ENCODE data around the gene EPHA6.

EPHA6 gene

DNA sequence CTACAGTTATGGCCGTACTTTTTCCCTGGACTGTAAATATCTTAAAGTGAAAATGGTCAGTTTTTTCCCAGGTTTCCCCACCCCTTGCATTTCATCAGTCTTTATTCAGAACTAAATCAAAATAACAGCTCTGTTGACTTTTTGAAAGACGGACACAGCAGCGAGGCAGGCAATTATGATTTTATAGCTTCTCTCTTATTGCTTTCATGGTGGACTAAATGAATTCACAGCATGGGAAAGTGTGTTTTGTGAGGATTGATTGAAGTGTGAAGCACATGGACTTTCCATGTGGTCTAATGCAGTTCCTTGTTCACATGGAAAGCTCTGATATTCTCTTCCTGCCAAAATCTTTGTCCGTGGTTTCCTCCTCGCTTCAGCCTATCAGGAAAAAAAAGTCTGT lies 681.5 kb downstream of the EPHA6 start:
- Histone ChIP-seq H3K27me3 (ENCODE audit: insufficient read depth, low read length, poor library complexity) (no peaks in the 10 kb centered on the region), H3K4me1 (ENCODE audit: insufficient read depth, low read length) (no peaks in the 10 kb centered on the region), H4K20me1 (ENCODE audit: insufficient read depth, low read length) (no peaks in the 10 kb centered on the region), H3K9me3 (ENCODE audit: insufficient read depth, low read length, severe bottlenecking) (no peaks in the 10 kb centered on the region), H3K36me3 (ENCODE audit: insufficient read depth, low read length) (no peaks in the 10 kb centered on the region), H2AFZ (ENCODE audit: low read depth, low read length) (no peak overlapping the region), H3K4me2 (ENCODE audit: insufficient read depth, low read length) (no peak overlapping the region), H3K79me2 (ENCODE audit: insufficient read depth, low read length) (no peaks in the 10 kb centered on the region), H3K9ac (ENCODE audit: low read depth, low read length) (no peak overlapping the region), H3K4me3 (ENCODE audit: low read depth in 1 of 2, low read length in 2 of 2) (no peak overlapping the region), H3K27ac (ENCODE audit: low read length) (no peak overlapping the region)
- ATAC-seq (ENCODE audit: insufficient read depth, low read depth) (no peak), DNase-seq (no peak)
- TF ChIP-seq EZH2 (IDR thresholded peaks at IDR 0.05; ENCODE audit: borderline replicate concordance, low read depth, low read length, severe bottlenecking) = no peak
- TF ChIP-seq, protein P1, sequence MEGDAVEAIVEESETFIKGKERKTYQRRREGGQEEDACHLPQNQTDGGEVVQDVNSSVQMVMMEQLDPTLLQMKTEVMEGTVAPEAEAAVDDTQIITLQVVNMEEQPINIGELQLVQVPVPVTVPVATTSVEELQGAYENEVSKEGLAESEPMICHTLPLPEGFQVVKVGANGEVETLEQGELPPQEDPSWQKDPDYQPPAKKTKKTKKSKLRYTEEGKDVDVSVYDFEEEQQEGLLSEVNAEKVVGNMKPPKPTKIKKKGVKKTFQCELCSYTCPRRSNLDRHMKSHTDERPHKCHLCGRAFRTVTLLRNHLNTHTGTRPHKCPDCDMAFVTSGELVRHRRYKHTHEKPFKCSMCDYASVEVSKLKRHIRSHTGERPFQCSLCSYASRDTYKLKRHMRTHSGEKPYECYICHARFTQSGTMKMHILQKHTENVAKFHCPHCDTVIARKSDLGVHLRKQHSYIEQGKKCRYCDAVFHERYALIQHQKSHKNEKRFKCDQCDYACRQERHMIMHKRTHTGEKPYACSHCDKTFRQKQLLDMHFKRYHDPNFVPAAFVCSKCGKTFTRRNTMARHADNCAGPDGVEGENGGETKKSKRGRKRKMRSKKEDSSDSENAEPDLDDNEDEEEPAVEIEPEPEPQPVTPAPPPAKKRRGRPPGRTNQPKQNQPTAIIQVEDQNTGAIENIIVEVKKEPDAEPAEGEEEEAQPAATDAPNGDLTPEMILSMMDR (IDR thresholded peaks at IDR 0.05; ENCODE audit: borderline replicate concordance, extremely low read depth, low read length, poor library complexity, severe bottlenecking) = no peak

- Histone ChIP-seq H3K27me3 (ENCODE audit: insufficient read depth, low read length, poor library complexity) (no peaks in the 10 kb centered on the region), H4K20me1 (ENCODE audit: insufficient read depth, low read length) (no peaks in the 10 kb centered on the region), H3K4me2 (ENCODE audit: insufficient read depth, low read length) (no peak overlapping the region), H3K9me3 (ENCODE audit: insufficient read depth, low read length, severe bottlenecking) (no peaks in the 10 kb centered on the region), H3K36me3 (ENCODE audit: insufficient read depth, low read length) (no peaks in the 10 kb centered on the region), H3K9ac (ENCODE audit: low read depth, low read length) (no peak overlapping the region), H3K27ac (ENCODE audit: low read length) (no peak overlapping the region), H2AFZ (ENCODE audit: low read depth, low read length) (no peak overlapping the region), H3K79me2 (ENCODE audit: insufficient read depth, low read length) (no peaks in the 10 kb centered on the region), H3K4me1 (ENCODE audit: insufficient read depth, low read length) (no peaks in the 10 kb centered on the region), H3K4me3 (ENCODE audit: low read depth in 1 of 2, low read length in 2 of 2) (no peak overlapping the region)
- DNase-seq (no peak), ATAC-seq (ENCODE audit: insufficient read depth, low read depth) (no peak)
- TF ChIP-seq EZH2 (IDR thresholded peaks at IDR 0.05; ENCODE audit: borderline replicate concordance, low read depth, low read length, severe bottlenecking) = no peak
- TF ChIP-seq, protein P1 (IDR thresholded peaks at IDR 0.05; ENCODE audit: borderline replicate concordance, extremely low read depth, low read length, poor library complexity, severe bottlenecking) = no peak
Observed at GRCh38 chr3:97497138-97497537, 682.7 kb downstream of the EPHA6 start.

GRCh38 chr3:97504463-97504862 lies 690.1 kb downstream of the EPHA6 start:
- TF ChIP-seq, protein P1 (IDR thresholded peaks at IDR 0.05; ENCODE audit: borderline replicate concordance, extremely low read depth, low read length, poor library complexity, severe bottlenecking) = no peak
- no peak for TF ChIP-seq EZH2 (IDR thresholded peaks at IDR 0.05; ENCODE audit: borderline replicate concordance, low read depth, low read length, severe bottlenecking)
- ATAC-seq (ENCODE audit: insufficient read depth, low read depth) = no peak
- Histone ChIP-seq H4K20me1 (ENCODE audit: insufficient read depth, low read length) (no peaks in the 10 kb centered on the region), H2AFZ (ENCODE audit: low read depth, low read length) (no peak overlapping the region), H3K4me2 (ENCODE audit: insufficient read depth, low read length) (no peak overlapping the region), H3K79me2 (ENCODE audit: insufficient read depth, low read length) (no peaks in the 10 kb centered on the region), H3K27ac (ENCODE audit: low read length) (no peak overlapping the region), H3K9ac (ENCODE audit: low read depth, low read length) (no peak overlapping the region), H3K27me3 (ENCODE audit: insufficient read depth, low read length, poor library complexity) (no peaks in the 10 kb centered on the region), H3K36me3 (ENCODE audit: insufficient read depth, low read length) (no peaks in the 10 kb centered on the region), H3K4me1 (ENCODE audit: insufficient read depth, low read length) (no peaks in the 10 kb centered on the region), H3K4me3 (ENCODE audit: low read depth in 1 of 2, low read length in 2 of 2) (no peak overlapping the region), H3K9me3 (ENCODE audit: insufficient read depth, low read length, severe bottlenecking) (no peaks in the 10 kb centered on the region)
- no peak for DNase-seq

DNA sequence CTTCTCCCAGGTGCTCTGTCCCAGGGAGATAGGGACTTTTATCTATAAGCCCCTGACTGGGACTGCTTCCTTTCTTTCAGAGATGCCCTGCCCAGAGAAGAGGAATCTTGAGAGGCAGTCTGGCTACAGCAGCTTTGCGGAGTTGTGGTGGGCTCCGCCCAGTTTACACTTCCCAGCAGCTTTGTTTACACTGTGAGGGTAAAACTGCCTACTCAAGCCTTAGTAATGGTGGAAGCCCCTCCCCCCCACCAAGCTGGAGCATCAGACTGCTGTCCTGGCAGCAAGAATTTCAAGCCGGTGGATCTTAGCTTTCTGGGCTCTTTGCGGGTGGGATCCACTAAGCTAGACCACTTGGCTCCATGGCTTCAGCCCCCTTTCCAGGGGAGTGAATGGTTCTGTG lies 696.4 kb downstream of the EPHA6 start:
- Histone ChIP-seq H3K27ac (ENCODE audit: low read length) (no peak overlapping the region), H3K9ac (ENCODE audit: low read depth, low read length) (no peak overlapping the region), H3K4me1 (ENCODE audit: insufficient read depth, low read length) (no peaks in the 10 kb centered on the region), H3K4me2 (ENCODE audit: insufficient read depth, low read length) (no peak overlapping the region), H3K4me3 (ENCODE audit: low read depth in 1 of 2, low read length in 2 of 2) (no peak overlapping the region), H3K36me3 (ENCODE audit: insufficient read depth, low read length) (no peaks in the 10 kb centered on the region), H3K9me3 (ENCODE audit: insufficient read depth, low read length, severe bottlenecking) (no peaks in the 10 kb centered on the region), H3K79me2 (ENCODE audit: insufficient read depth, low read length) (no peaks in the 10 kb centered on the region), H3K27me3 (ENCODE audit: insufficient read depth, low read length, poor library complexity) (no peaks in the 10 kb centered on the region), H2AFZ (ENCODE audit: low read depth, low read length) (no peak overlapping the region), H4K20me1 (ENCODE audit: insufficient read depth, low read length) (no peaks in the 10 kb centered on the region)
- no peak for ATAC-seq (ENCODE audit: insufficient read depth, low read depth)
- no peak for DNase-seq
- TF ChIP-seq, protein P1 (IDR thresholded peaks at IDR 0.05; ENCODE audit: borderline replicate concordance, extremely low read depth, low read length, poor library complexity, severe bottlenecking) = no peak
- TF ChIP-seq EZH2 (IDR thresholded peaks at IDR 0.05; ENCODE audit: borderline replicate concordance, low read depth, low read length, severe bottlenecking) = no peak

All from DND-41 (cell line).